Frontal cortex (tissue), 4 donors: Measurements from ENCODE around the gene OR2V1. TPM values are rescaled to one million over a fixed set of nuclear protein-coding genes. Genes with fewer than 3 reads are reported as not detected.
"Not testable (repeated sequence)": the region's sequence is repeated elsewhere in the genome, so short reads cannot be mapped to it uniquely, and the experiment has no call there.

ENCODE experiments used
- DNase-seq, 2 donors: peaks; one replicate each; pipeline ENCODE4 v3.0.0; 2012; ENCODE audit warnings: low spot score in 2 of 2
- FAIRE-seq: peaks from 2 replicates; lab custom pipeline; 2012; peaks lifted over from hg19 to GRCh38; lab: Jason Lieb, UNC
- total RNA-seq: library from RNA; depleted of rRNA; stranded (reverse); fragments of >200 nt; gene quantifications from one replicate; pipeline ENCODE4 v1.2.3, GENCODE V29; 2014
- donor health status: control.
- donor health status: control.
- donor health status: control.

OR2V1 gene
- total RNA-seq, 1 donor from 2014 or later, result not detected

- not testable (repeated sequence) for FAIRE-seq
- DNase-seq, result peak; percentile 76 to 85
These were observed 30.0 kb upstream of the OR2V1 start for GRCh38 chr5:181160755-181161533.

- DNase-seq (peak in 1 of 2 donors; percentile 77), FAIRE-seq (no peak)
These were observed 29.3 kb upstream of the OR2V1 start for GRCh38 chr5:181160152-181160754.

GRCh38 chr5:181159286-181160151 lies 28.6 kb upstream of the OR2V1 start:
- FAIRE-seq (no peak), DNase-seq (peak; percentile 73 to 82)

GRCh38 chr5:181158869-181159268 lies 27.9 kb upstream of the OR2V1 start:
- FAIRE-seq (no peak), DNase-seq (no peak)

- FAIRE-seq (no peak), DNase-seq (no peak)
These were observed 25.8 kb upstream of the OR2V1 start for GRCh38 chr5:181156758-181157157.

- no peak for FAIRE-seq
- DNase-seq, result no peak
These were observed 22.8 kb upstream of the OR2V1 start for GRCh38 chr5:181153814-181154213.

DNA sequence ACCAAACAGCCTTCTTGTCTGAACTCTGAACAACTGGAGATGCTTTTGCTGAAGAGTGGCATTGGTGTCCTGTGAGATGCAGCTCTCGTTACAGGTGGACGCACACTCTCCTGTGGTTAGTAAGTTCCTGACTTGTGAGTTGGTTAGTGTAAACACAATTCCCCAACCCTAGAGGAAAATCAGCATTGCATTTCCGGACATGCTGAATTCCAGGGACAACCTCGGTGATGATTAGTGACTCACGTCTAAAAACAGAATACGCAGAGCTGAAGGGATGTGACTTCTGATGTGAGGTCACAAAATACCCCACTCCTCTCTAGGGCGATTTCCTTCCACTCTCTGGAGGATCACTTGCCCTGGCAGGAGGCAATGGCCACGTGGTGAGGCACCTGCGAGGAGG lies 21.4 kb upstream of the OR2V1 start:
- FAIRE-seq, result no peak
- DNase-seq, result no peak

DNA sequence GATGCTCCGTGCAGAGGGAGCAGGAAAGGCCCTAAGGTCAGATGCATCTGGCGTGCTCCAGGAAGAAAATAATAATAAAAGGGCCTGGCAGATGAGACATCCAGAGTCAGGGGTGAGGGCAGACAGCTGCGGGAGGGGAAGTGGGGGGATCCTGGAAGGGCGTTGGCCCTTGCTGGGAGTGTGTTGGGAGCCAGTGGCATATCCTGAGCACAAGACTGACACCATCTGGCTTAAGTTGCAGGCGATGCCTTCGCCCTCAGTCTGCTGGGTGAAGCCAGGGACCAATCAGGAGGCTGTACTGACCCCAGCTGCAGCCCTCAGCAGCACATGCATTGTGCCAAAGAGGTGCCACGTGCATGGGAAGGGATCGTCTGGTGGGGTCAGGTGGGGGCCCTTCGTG lies 20.2 kb upstream of the OR2V1 start:
- FAIRE-seq, result no peak
- DNase-seq, result no peak

GRCh38 chr5:181149806-181150733 lies 19.1 kb upstream of the OR2V1 start:
- DNase-seq (no peak), FAIRE-seq (no peak)

DNA sequence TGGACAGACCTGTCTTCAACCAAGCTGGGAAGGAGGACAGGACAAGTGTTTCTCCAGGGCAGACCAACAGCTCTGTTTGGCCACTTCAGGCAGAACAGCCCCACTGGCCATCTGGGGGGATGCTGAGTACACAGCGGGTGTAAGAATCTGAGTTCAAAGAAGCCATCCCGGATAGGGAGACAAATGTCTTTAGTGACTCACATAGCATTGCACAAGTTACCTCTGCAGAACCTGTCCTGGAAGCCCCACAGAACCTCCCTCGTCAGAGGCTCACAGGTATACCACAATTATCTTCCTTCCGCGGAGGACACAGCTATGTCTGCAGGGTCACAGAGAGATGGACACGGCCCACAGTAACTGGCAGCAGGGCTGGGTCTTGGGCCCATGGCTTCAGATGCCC lies 18.4 kb upstream of the OR2V1 start:
- DNase-seq, result no peak
- FAIRE-seq, result no peak

GRCh38 chr5:181146927-181147636 lies 16.1 kb upstream of the OR2V1 start, which contains the start of gene OR2V2:
TSS of gene OR2V2 (plus strand) at chr5:181147586. CDS start at chr5:181154943, 7,357 bp downstream.
- FAIRE-seq, DNase-seq: not testable (repeated sequence)

- FAIRE-seq, result no peak
- DNase-seq, result no peak
These were observed 14.2 kb upstream of the OR2V1 start for GRCh38 chr5:181145133-181145532.

DNA sequence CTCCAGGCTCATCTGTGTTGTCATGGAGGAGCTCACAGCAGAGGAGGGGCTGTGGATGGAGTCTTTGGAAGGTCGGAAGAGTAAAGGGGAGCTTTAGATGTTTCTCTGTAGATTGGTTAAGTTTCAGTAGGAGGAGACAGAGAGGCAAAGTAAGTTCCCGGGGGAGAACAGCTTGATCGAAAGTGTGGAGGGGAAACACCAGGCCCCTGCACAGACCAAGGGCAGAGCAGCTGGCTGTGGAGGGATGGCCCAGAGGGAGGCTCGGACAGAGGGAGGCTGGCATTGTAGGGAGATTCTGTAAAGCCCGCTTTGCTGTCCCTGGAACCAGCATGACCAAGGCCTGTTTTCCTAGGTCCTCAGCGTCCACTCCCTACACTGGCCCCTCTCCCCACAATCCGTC lies 11.1 kb upstream of the OR2V1 start:
- no peak for FAIRE-seq

DNA sequence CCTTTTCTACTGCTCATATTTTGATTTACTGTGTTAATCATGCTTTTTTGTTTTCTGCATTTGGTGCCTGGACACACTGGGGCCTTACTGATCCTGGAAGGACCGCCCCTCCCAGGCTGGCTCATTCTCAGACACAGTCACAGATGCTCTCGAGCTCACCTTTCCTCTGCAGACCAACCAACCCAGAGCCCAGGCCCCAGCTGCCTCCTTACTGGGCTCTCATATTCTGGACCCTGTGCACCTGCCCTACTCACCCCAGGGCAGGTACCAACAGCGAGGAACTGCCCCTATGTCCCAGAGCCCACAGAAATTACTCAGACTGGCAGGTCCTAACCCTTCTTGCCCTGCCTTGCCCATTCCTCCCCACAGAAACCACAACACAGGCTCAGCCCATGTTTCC lies 9.8 kb upstream of the OR2V1 start:
- no peak for DNase-seq

More for the DNA sequence above, 11.1 kb upstream of the OR2V1 start:
- no peak for DNase-seq

GRCh38 chr5:181138258-181138657 lies 7.3 kb upstream of the OR2V1 start:
- FAIRE-seq, result no peak
- DNase-seq, result no peak

More for the DNA sequence above, 9.8 kb upstream of the OR2V1 start:
- no peak for FAIRE-seq

DNA sequence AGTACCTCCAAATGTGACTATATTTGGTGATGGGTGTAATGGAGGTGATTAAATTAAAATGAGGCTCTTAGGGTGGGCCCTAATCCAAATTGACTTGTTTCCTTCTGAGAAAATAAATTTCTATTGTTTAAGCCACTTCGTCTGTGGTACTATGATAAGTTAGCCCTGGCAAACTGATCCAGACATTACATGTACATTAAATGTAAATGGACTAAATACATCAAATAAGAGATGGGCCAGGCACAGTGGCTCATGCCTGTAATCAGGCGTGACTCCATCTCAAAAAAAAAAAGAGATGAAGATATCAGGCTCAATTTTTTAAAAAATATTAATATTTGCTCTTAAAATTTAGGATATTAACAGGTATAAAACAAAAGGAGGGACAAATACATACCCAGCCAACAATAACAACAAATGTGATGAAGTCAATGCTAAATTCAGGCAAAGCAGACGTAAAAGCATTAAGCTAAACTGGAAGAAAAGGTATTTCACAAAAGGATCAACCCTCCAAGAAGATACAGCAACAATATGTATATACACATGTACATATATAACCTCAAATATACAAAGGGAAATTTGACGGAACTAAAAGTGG lies 5.5 kb upstream of the OR2V1 start:
- DNase-seq, result no peak
- no peak for FAIRE-seq

GRCh38 chr5:181134259-181134658 lies 3.3 kb upstream of the OR2V1 start:
- FAIRE-seq (no peak), DNase-seq (no peak)

GRCh38 chr5:181133610-181134231 lies 2.8 kb upstream of the OR2V1 start:
- DNase-seq, result no peak
- FAIRE-seq, result no peak
